ENCODE data around the gene PKIG. TPM values are rescaled to one million over a fixed set of nuclear protein-coding genes. Genes with fewer than 3 reads are reported as not detected.

PKIG gene
- total RNA-seq, 3 donors from 2014 or later: 2.1 to 3.5 (median 2.8) TPM

- Mint-ChIP-seq H3K9me3 (no peaks in the 10 kb centered on the region), H3K4me3 (no peak overlapping the region), H3K4me1 (ENCODE audit: low read depth) (peaks cover 21% of the 10 kb centered on the region), H3K36me3 (ENCODE audit: insufficient read depth) (no peaks in the 10 kb centered on the region), H3K27me3 (ENCODE audit: low read depth) (no peaks in the 10 kb centered on the region)
- no peak for ATAC-seq
- DNase-seq: no peak
These were observed 15.1 kb downstream of the PKIG start for GRCh38 chr20:44597516-44597915.

GRCh38 chr20:44597930-44598329, 15.6 kb downstream of the PKIG start:
- no peak for DNase-seq
- Mint-ChIP-seq H3K27me3 (ENCODE audit: low read depth) (no peaks in the 10 kb centered on the region), H3K36me3 (ENCODE audit: insufficient read depth) (no peaks in the 10 kb centered on the region), H3K9me3 (no peaks in the 10 kb centered on the region), H3K4me1 (ENCODE audit: low read depth) (peaks cover 21% of the 10 kb centered on the region), H3K4me3 (no peak overlapping the region)
- no peak for ATAC-seq

GRCh38 chr20:44598423-44599305, 16.3 kb downstream of the PKIG start:
- no peaks in the 10 kb centered on the region for H3K36me3 Mint-ChIP-seq (ENCODE audit: insufficient read depth)
- DNase-seq: no peak
- peak; percentile 67 to 76 for ATAC-seq
- H3K4me3 Mint-ChIP-seq: peak overlapping the region; percentile 29
- no peaks in the 10 kb centered on the region for H3K27me3 Mint-ChIP-seq (ENCODE audit: low read depth)
- H3K9me3 Mint-ChIP-seq: no peaks in the 10 kb centered on the region
- peaks cover 21% of the 10 kb centered on the region for H3K4me1 Mint-ChIP-seq (ENCODE audit: low read depth)

- no peaks in the 10 kb centered on the region for H3K9me3 Mint-ChIP-seq
- H3K4me3 Mint-ChIP-seq: no peak overlapping the region
- H3K4me1 Mint-ChIP-seq (ENCODE audit: low read depth): peaks cover 21% of the 10 kb centered on the region
- H3K27me3 Mint-ChIP-seq (ENCODE audit: low read depth): no peaks in the 10 kb centered on the region
- ATAC-seq (no peak), DNase-seq (no peak)
- no peaks in the 10 kb centered on the region for H3K36me3 Mint-ChIP-seq (ENCODE audit: insufficient read depth)
These were observed 17.3 kb downstream of the PKIG start for GRCh38 chr20:44599715-44600114.

GRCh38 chr20:44600301-44600700, 17.9 kb downstream of the PKIG start:
- H3K4me1 Mint-ChIP-seq (ENCODE audit: low read depth): peaks cover 21% of the 10 kb centered on the region
- DNase-seq (no peak), ATAC-seq (no peak)
- no peaks in the 10 kb centered on the region for H3K9me3 Mint-ChIP-seq
- no peak overlapping the region for H3K4me3 Mint-ChIP-seq
- H3K36me3 Mint-ChIP-seq (ENCODE audit: insufficient read depth): no peaks in the 10 kb centered on the region
- no peaks in the 10 kb centered on the region for H3K27me3 Mint-ChIP-seq (ENCODE audit: low read depth)

GRCh38 chr20:44600758-44601201, 18.4 kb downstream of the PKIG start:
- Mint-ChIP-seq H3K27me3 (ENCODE audit: low read depth) (no peaks in the 10 kb centered on the region), H3K36me3 (ENCODE audit: insufficient read depth) (no peaks in the 10 kb centered on the region), H3K9me3 (no peaks in the 10 kb centered on the region), H3K4me1 (ENCODE audit: low read depth) (peaks cover 21% of the 10 kb centered on the region), H3K4me3 (no peak overlapping the region)
- DNase-seq: no peak
- ATAC-seq: no peak

GRCh38 chr20:44601236-44601671, 18.9 kb downstream of the PKIG start:
- no peaks in the 10 kb centered on the region for H3K27me3 Mint-ChIP-seq (ENCODE audit: low read depth)
- DNase-seq (no peak), ATAC-seq (no peak)
- H3K4me1 Mint-ChIP-seq (ENCODE audit: low read depth): peaks cover 21% of the 10 kb centered on the region
- no peaks in the 10 kb centered on the region for H3K36me3 Mint-ChIP-seq (ENCODE audit: insufficient read depth)
- H3K9me3 Mint-ChIP-seq: no peaks in the 10 kb centered on the region
- H3K4me3 Mint-ChIP-seq: no peak overlapping the region

- no peak overlapping the region for H3K4me3 Mint-ChIP-seq
- H3K36me3 Mint-ChIP-seq (ENCODE audit: insufficient read depth): no peaks in the 10 kb centered on the region
- ATAC-seq (no peak), DNase-seq (no peak)
- H3K27me3 Mint-ChIP-seq (ENCODE audit: low read depth): no peaks in the 10 kb centered on the region
- no peaks in the 10 kb centered on the region for H3K9me3 Mint-ChIP-seq
- H3K4me1 Mint-ChIP-seq (ENCODE audit: low read depth): peaks cover 21% of the 10 kb centered on the region
These were observed 19.4 kb downstream of the PKIG start for GRCh38 chr20:44601801-44602204.

- DNase-seq (no peak), ATAC-seq (no peak)
- H3K36me3 Mint-ChIP-seq (ENCODE audit: insufficient read depth): no peaks in the 10 kb centered on the region
- H3K27me3 Mint-ChIP-seq (ENCODE audit: low read depth): no peaks in the 10 kb centered on the region
- no peak overlapping the region for H3K4me3 Mint-ChIP-seq
- H3K4me1 Mint-ChIP-seq (ENCODE audit: low read depth): peaks cover 14% of the 10 kb centered on the region
- H3K9me3 Mint-ChIP-seq: no peaks in the 10 kb centered on the region
These were observed 20.9 kb downstream of the PKIG start for GRCh38 chr20:44603327-44603726.

GRCh38 chr20:44606725-44607441, 24.5 kb downstream of the PKIG start:
- no peak overlapping the region for H3K4me3 Mint-ChIP-seq
- ATAC-seq: no peak
- H3K27me3 Mint-ChIP-seq (ENCODE audit: low read depth): no peaks in the 10 kb centered on the region
- peaks cover 18% of the 10 kb centered on the region for H3K4me1 Mint-ChIP-seq (ENCODE audit: low read depth)
- no peaks in the 10 kb centered on the region for H3K36me3 Mint-ChIP-seq (ENCODE audit: insufficient read depth)
- H3K9me3 Mint-ChIP-seq: no peaks in the 10 kb centered on the region
- no peak for DNase-seq

- DNase-seq (no peak), ATAC-seq (no peak)
- Mint-ChIP-seq H3K27me3 (ENCODE audit: low read depth) (no peaks in the 10 kb centered on the region), H3K9me3 (no peaks in the 10 kb centered on the region), H3K4me3 (no peak overlapping the region), H3K36me3 (ENCODE audit: insufficient read depth) (peaks cover under 1% of the 10 kb centered on the region), H3K4me1 (ENCODE audit: low read depth) (peaks cover 23% of the 10 kb centered on the region)
These were observed 26.7 kb downstream of the PKIG start for GRCh38 chr20:44609006-44609515.

GRCh38 chr20:44609516-44610312, 27.3 kb downstream of the PKIG start:
- Mint-ChIP-seq H3K9me3 (no peaks in the 10 kb centered on the region), H3K4me1 (ENCODE audit: low read depth) (peaks cover 28% of the 10 kb centered on the region), H3K27me3 (ENCODE audit: low read depth) (no peaks in the 10 kb centered on the region), H3K4me3 (peak overlapping the region; percentile 63), H3K36me3 (ENCODE audit: insufficient read depth) (peaks cover 4% of the 10 kb centered on the region)
- ATAC-seq (peak; percentile 97 to 98), DNase-seq (peak; percentile 82)

- Mint-ChIP-seq H3K27me3 (ENCODE audit: low read depth) (no peaks in the 10 kb centered on the region), H3K4me1 (ENCODE audit: low read depth) (peaks cover 35% of the 10 kb centered on the region), H3K36me3 (ENCODE audit: insufficient read depth) (peaks cover 4% of the 10 kb centered on the region), H3K4me3 (peak overlapping the region; percentile 29), H3K9me3 (no peaks in the 10 kb centered on the region)
- ATAC-seq (peak in 1 of 2 donors; percentile 29), DNase-seq (no peak)
These were observed 28.1 kb downstream of the PKIG start for GRCh38 chr20:44610313-44610962.
